Ishikawa (cell line): ENCODE measurements around the gene CCDC88C.

Source experiments
- CEBPB ChIP-seq: IDR thresholded peaks from 2 replicates; pipeline ENCODE4 v1.6.1; 2012
- CREB1 ChIP-seq: IDR thresholded peaks from 2 replicates; pipeline ENCODE4 v1.6.1; 2012; ENCODE audit warnings: low read depth
- EGR1 ChIP-seq: IDR thresholded peaks from 2 replicates; pipeline ENCODE4 v1.6.1; 2012
- EP300 ChIP-seq: IDR thresholded peaks from 2 replicates; pipeline ENCODE4 v1.6.1; 2012; ENCODE audit warnings: borderline replicate concordance
- FOXM1 ChIP-seq: IDR thresholded peaks from 2 replicates; pipeline ENCODE4 v1.6.1; 2012; ENCODE audit warnings: low read depth, borderline replicate concordance
- NFIC ChIP-seq: IDR thresholded peaks from 2 replicates; pipeline ENCODE4 v1.6.1; 2012
- RAD21 ChIP-seq: IDR thresholded peaks from 2 replicates; pipeline ENCODE4 v1.6.1; 2012; ENCODE audit warnings: low read depth
- REST ChIP-seq: IDR thresholded peaks from 2 replicates; pipeline ENCODE4 v1.6.1; 2012; ENCODE audit warnings: low read depth, mild to moderate bottlenecking
- TAF1 ChIP-seq: IDR thresholded peaks from 2 replicates; pipeline ENCODE4 v1.6.1; 2012; ENCODE audit warnings: low read depth, mild to moderate bottlenecking
- TCF12 ChIP-seq: IDR thresholded peaks from 2 replicates; pipeline ENCODE4 v1.6.1; 2012; ENCODE audit warnings: low read depth
- TEAD4 ChIP-seq: IDR thresholded peaks from 2 replicates; pipeline ENCODE4 v1.6.1; 2012
- USF1 ChIP-seq: IDR thresholded peaks from 2 replicates; pipeline ENCODE4 v1.6.1; 2012
- YY1 ChIP-seq: IDR thresholded peaks from 2 replicates; pipeline ENCODE4 v1.6.1; 2012; ENCODE audit warnings: low read depth
- ZBTB7A ChIP-seq: IDR thresholded peaks from 2 replicates; pipeline ENCODE4 v1.6.1; 2012; ENCODE audit warnings: low read depth
- TF ChIP-seq, protein P1 (sequence below): IDR thresholded peaks from 2 replicates; pipeline ENCODE4 v1.6.1; 2012

CCDC88C gene

DNA sequence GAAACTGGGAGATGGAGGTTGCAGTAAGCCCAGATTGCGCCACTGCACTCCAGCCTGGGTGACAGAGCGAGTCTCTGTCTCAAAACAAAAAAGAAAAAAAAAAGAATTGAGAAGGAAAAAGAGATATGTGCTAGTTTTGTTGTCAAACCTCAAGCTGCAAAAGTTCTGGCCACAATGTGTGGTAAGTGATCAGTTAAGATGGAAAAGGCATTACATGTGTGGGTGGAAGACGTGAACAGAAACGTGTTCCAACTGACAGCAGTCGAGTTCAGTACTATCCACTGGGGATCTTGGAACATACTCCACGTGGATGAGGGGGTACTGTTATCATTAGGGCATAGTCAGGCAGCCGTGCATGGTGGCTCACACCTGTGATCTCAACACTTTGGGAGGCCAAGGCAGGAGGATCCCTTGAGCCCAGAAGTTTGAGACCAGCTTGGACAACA, 190.4 kb downstream of the CCDC88C start:
- TF ChIP-seq TEAD4 (no peak), TCF12 (no peak)

DNA sequence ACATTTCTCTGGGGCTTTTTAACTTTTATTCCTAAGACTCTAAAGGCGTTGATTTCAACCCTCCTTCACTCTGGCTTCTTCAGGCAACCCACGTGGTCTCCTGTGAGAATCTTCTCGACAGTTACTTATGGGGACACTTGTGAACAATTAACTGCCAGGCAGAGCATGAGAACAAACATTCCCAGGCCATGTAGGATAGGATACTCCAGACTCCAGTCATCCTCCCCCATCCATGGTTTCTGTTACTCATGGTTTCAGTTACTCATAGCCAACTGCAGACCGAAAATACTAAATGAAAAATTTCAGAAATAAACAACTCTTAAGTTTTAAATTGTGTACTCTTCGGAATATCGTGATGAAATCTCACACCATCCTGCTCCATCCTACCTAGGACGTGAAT, 192.6 kb downstream of the CCDC88C start:
- TF ChIP-seq RAD21 (no peak), CREB1 (no peak), TAF1 (no peak), NFIC (no peak), CEBPB (no peak), TCF12 (no peak), REST (no peak), FOXM1 (no peak), YY1 (no peak), EP300 (no peak), EGR1 (no peak), ZBTB7A (no peak), USF1 (no peak), TEAD4 (no peak)
- TF ChIP-seq, protein P1, sequence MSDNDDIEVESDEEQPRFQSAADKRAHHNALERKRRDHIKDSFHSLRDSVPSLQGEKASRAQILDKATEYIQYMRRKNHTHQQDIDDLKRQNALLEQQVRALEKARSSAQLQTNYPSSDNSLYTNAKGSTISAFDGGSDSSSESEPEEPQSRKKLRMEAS, result no peak

GRCh38 chr14:91223028-91223783, 194.4 kb downstream of the CCDC88C start:
- no peak for TF ChIP-seq EGR1
- no peak for TF ChIP-seq TCF12
- TF ChIP-seq YY1, result no peak
- TF ChIP-seq RAD21, result no peak
- TF ChIP-seq REST, result no peak
- TF ChIP-seq USF1, result no peak
- TF ChIP-seq TAF1, result no peak
- TF ChIP-seq CEBPB, result no peak
- TF ChIP-seq FOXM1, result no peak
- no peak for TF ChIP-seq ZBTB7A
- TF ChIP-seq NFIC, result no peak
- no peak for TF ChIP-seq CREB1
